DND-41 (cell line): ENCODE measurements around the gene ERI2.

Experiments used
- CTCF ChIP-seq: IDR thresholded peaks from 2 replicates; pipeline ENCODE4 v1.5.1; 2012; ENCODE audit warnings: borderline replicate concordance, low read length, moderate library complexity, mild to moderate bottlenecking; ENCODE audit not compliant: poor library complexity, severe bottlenecking; ENCODE audit errors: extremely low read depth
- EZH2 ChIP-seq: IDR thresholded peaks from 3 replicates; pipeline ENCODE4 v1.6.1; 2012; ENCODE audit warnings: borderline replicate concordance, low read depth, mild to moderate bottlenecking, moderate library complexity, low read length, inconsistent platforms; ENCODE audit not compliant: severe bottlenecking

- TF ChIP-seq CTCF (peak; percentile 75), EZH2 (no peak)
Observed at GRCh38 chr16:20799599-20799998, 6.7 kb downstream of the ERI2 start.
